A204.1 (cell line): Measurements from ENCODE around the gene TFPI.

Experiments
- FAIRE-seq: peaks from 2 replicates; lab custom pipeline; 2012; peaks lifted over from hg19 to GRCh38; lab: Jason Lieb, UNC

The TFPI gene

DNA sequence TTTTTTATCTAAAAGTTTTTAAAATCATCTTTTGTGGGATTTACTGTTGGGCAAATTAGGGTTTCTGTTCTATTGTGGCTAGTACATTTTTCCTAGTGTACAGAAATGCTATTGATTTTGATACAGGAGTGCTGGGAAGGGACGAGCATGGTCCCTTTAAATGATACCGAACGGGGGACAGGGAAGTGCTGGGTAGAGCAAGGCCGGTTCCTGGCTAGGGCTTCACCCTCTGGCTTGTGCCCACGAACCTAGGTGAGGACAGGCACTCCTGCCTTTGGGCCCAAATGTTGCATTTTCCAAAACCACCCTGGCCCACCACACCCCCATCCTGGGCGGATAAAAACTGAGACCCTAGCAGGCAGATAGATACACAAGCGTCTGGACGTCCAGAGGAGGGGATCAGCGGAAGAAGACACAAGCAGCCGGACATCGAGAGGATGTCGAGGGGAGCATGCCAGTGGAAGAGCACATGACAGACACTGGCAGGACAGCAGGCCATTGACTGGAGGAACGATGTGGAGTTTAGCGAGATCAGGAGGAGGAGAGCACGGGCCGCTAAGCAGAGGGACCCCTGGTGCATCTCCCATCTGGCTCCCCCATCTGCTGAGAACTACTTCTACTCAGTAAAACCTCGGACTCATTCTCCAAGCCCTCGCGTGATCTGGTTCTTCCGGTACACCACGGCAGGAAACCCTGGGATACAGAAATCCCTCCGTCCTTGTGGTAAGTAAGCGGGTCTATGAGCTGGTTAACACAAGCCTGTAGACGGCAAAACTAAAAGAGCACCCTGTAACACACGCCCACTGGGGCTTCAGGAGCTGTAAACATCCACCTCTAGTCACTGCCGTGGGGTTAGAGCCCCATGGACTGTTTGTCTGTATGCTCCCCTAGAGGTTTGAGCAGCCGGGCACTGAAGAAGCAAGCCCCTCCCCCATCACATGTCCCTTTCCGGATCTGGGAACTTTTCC, 92.7 kb downstream of the TFPI start:
- FAIRE-seq, result no peak

DNA sequence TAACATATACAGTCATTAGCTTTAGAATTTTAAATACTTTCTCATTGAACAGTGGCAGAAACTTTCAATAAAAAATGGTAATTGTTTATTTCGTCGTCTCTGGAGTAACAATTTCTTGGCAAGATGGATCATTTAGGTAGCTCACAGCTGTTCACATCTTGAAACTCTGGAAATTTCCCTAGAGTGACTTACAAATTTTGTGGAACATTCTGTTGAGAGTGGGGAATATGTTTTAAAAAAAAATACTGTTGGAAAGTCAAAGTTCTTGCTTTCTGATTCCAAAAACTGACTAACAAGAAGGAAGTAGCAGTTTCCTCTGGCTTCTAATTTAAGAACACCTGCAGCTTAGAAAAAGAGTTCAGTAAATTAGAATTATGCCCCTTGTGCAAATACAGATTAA, 95.0 kb downstream of the TFPI start:
- FAIRE-seq, result no peak

DNA sequence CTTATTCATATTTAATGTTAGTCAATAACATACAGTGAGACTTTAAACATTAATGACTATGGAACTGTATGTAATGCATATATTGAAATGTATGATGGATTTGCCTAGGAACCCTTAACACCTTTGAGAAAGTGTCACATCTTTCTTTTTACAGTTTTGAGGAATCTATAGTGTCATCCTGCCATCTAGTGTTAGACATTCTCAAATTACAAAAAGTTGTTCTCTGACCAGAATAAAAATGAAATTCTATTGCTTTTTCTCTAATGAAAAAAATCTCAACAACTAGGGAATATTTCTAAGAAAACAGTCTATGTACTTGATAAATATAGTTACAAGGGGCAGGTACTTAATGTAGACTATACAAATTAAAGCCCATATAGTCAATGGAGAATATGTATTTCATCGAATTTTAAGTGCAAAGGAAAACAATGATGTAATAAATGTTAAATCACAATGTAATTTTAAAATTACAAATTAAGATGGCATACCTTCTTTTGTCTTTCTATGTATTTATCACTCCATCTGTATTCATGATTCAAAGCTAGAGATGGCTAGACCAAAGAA, 101.1 kb downstream of the TFPI start:
- FAIRE-seq, result peak; percentile 93

DNA sequence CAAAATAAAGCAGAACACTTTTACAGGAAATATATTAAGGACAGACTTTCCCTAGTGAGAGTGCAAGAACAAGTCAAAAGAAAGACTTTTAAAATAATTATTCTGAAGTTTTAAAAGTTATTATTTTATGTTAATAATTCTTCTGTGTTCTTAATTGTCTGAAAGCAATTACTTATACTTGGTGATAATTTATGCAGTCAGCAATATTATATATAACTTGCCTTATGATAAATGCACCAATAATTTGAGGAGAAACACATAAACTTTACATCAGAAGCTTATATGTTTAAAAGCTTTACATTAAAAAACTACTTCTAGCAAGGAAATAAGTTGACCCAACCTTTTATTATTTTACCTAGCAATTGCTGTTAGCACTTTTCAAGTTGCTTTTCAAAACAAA, 102.7 kb downstream of the TFPI start:
- FAIRE-seq, result no peak

DNA sequence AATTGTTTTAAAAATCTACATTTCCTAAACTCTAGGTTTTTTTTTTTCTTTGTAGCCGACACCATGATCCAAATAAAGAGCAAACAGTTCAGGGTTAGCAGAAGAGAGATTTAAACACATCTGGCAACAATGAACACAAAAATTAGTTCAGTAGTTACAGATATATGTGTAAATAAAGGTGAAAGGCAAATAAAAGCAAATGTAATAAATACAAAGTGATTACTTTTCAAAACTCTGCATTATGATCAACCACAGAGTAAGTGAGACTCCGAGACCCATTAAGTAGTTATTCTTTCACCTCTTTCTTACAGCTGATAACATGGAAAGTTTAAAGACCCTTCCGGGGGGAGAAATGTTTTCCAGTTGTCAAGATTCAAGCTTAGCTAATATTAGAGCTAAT, 106.9 kb downstream of the TFPI start:
- no peak for FAIRE-seq

DNA sequence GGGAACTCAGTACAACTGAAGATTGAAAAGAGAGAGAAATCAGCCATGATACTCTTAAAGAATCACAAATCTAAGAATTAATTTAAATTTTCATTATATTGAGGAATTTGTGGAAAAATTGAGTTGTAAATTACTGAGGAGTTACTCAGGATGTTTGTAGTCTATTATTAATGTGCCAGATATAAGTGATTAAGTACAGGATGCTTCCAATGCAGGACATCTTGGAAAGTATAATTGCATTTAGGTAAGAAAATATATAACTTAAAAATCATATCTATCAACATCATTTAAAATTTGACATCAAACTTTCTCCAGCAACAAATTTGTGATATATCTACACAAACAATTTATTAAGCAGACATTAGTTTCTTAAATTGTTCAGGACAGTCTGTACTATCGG, 107.5 kb downstream of the TFPI start:
- no peak for FAIRE-seq

DNA sequence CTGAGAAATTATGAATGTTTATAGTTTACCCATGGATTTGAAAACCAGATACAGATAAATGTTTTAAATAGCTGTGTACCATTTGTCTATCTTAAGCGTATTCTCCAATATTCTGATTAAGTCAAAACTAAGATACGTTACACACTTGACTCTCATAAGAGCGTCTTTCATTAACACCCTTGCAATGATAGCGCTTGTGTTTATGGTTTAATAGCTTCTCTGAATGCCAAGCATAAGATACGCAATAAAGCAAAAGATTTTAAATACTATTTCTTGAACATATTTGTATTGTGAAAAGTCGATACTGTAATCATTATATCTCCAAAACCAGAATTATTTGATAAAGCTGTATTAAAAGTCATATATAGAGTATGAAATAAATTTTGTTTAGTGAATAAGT, 109.2 kb downstream of the TFPI start:
- no peak for FAIRE-seq

DNA sequence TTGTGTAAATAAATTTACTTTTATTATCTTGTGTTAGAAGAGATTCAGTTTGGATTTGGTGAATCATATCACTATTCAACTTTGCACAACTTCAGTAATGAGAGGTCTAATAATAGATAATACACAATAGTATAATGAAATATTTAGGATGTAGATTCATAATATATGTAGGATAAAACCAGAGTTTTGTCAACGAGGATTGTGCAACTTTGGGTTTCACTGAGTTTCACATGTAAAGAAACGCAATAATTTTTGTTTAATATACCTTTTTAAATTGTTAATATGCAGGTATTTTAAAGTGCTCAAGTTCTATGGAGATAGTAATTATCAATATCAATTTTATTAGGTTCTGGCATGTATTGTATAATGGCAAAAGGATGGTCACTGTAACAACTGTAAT, 111.5 kb downstream of the TFPI start:
- FAIRE-seq, result no peak

DNA sequence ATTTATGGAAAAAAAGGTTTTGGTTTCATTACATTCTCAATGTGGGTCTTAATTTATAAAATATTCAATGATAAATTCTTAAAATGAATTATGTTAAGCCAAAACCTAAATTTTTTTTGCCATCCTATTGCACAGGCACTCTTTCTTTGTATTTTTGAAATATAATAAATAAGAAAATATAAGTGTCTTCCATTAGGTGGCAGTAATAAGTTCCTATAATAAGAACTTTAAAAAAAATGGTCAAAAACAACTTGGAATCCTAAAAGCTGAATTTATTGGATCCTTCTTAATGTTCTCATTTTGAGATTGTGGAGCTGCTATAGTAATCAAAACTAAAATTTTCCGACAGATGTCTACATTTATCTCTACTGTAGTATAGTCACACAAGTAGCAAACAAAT, 111.9 kb downstream of the TFPI start:
- FAIRE-seq, result peak; percentile 91

DNA sequence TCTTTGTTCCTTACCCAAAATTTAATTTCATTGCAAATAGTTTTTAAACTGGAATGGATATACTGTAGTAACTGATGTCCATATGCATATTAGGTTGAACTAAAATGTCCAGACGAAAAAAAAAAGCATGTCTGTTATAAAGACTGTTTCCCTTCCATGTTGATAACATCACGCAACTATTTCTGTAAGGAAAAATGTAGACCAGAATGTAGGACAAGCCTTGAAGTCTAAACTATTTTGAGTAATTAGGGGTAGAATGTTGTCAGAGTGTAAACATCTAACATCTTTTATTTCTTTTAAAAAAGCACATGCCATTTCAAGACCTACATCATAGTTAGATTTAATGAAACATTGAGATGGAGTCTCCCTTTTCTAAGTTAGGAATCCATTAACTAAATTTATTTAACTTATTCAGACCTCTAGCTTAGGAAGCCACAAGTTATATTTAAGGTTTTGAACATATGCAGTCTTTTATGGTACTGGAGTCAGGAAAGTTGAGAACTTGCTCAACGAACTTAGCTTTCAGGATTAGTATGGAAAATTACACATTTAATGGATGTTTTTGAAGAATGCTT, 114.0 kb downstream of the TFPI start:
- no peak for FAIRE-seq

DNA sequence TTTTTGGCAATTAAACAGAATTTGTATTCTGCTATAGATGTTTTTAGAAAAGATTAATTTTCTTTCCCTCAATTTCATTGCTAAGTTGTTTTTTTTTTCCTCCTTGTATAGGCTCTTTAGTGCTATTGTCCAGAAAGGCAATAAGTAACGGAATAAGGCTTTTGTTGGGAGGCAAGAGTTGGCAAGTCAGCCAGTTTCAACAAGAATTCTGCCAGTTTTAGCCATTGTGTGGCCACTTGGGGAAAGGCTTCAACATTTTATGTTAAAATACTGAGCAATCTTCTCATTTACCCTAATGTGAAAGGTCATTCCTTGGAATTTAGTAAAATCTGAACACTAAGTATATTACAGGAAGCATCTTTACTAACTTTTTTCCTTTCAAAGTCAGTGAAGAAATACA, 115.8 kb downstream of the TFPI start:
- no peak for FAIRE-seq

DNA sequence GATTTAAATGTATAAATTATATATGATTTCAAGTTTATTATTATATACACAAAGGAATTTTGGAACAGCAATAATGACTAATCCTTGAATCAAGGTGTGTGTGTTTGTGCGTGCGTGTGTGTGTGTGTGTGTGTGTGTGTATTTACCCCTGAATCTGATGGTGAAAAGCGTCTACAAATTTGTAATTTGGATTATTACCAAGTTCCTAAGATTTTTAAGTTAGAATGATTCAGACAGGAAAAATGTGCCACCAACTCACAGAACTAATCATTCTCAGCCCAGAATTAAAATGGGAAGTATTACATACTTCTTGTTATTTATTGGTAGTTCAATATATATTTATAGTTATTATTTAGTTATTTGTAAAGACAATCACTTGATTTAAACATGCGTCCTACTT, 118.5 kb downstream of the TFPI start:
- no peak for FAIRE-seq

DNA sequence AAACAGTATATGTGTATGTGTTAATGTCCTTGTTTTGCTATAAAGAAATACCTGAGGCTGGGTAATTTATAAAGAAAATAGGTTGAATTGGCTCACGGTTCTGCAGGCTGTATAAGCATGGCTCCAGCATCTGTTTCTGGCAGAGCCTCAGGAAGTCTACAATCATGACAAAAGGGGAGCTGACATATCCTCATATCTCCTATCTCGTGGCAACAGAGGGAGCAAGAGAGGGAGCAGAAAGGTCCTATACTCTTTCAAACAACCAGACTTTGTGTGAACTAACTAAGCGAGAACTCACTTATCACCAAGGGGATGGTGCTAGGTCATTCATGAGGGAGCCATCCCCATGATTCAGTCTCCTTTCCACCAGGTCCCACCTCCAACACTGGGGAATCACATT, 119.2 kb downstream of the TFPI start:
- FAIRE-seq, result no peak

DNA sequence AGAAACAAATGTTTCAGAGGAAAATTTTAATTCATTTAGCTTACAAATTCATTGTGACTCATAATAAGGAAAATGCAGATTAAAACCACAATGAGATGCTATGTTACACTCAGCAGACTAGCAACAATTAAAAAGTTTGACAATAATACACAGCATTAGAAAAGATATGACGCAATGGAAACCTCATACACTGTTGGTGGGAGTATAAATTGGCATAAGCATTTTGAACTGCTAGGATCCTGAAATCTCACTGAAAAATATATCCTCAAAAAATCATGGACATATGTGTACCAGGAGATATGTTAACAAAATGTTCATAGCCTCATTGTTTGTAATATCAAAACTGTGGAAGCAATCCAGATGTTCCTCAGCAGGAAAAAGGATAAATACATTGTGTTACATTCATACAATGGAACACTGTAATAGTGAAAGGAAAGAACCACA, 119.9 kb downstream of the TFPI start:
- no peak for FAIRE-seq

DNA sequence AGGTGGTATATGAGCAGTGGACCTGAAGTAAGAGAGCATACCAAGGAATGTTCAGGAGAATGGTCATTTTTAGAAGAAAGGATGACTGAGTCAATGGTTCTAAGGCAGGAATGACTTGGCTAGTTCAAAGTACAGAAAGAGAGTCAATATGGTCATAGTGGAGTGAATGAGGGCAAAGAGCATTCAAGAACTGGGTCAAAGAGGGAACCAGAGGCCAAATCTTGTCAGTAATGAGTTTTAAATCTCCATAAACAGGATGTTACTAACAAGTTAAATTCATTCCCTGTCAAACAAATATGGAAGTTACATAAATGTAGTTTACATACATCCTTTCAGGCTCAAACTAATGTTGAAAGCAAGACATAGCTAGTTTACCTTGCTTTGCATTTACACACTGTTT, 122.3 kb downstream of the TFPI start:
- no peak for FAIRE-seq

DNA sequence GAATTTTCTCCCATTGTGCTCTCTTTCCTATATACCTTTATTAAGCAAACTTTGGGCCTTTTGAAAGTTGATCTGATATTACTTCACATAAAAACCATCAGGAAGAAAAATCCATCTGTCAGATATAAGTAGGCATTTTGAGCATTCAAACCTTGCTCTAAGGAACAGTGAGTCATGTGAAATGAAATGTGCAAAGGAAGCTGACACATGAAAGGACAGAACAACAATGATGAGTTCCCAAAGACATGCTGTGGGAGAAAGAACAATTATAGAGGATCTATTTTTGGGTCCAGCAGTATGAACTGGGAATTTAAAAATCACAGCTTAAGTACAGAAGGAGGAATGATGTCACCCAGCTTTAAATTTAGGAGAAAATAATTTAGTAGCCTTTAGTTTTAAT, 124.2 kb downstream of the TFPI start:
- no peak for FAIRE-seq

DNA sequence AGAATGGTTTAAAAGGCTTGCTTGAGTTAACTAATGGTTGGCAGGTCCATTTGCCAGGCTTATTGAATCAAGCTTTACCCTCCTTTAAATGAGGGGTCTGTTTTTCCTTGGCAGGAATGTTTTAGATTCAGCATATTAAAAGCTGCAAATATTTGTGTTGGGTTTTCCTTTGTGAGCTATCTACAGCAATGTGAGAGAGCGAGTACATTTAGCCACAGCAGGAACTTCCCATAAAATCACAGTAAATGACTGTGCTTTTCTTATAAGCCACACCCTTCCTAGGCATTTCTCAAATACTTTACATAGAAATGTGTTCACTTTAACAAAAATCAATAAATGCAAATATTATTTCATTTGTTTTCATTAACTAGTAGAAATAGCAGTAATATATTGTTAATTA, 130.1 kb downstream of the TFPI start:
- FAIRE-seq, result no peak

DNA sequence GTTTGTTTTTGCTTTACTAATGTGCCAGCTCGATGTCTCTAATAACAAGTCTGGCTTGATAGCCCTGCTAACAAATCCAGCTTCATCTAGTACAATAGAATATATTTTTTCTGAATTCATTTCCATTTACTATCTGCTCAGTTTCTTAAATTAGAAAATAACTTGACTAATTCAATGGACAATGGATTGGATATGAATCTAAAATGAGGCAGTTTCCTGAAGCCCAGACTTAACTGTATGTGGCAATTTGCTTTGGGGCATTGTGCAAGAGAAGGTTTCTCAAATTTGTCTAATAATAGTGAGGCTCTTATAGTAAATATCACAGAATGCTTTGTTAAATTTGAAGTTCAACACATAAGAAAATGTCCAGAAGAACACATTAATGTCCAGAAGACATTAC, 132.0 kb downstream of the TFPI start:
- no peak for FAIRE-seq

DNA sequence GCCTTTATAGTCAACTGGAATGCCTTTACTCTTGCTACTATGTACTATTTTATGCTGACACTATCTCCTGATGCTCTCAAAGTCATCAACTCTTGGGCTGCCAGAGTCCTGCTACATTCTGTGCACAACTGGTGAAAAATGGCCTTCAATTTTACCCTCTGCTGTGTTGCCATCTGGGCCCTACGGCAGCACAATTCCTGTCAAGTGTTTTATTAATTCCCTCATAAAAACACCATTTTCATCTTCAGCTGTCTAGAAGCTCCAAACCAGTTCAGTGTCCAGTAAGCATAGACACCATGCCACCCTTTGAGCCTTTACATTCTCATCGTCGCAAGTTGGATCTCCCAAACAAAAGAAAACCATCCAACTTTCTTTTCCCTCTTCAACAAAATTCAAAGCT, 132.7 kb downstream of the TFPI start:
- no peak for FAIRE-seq

DNA sequence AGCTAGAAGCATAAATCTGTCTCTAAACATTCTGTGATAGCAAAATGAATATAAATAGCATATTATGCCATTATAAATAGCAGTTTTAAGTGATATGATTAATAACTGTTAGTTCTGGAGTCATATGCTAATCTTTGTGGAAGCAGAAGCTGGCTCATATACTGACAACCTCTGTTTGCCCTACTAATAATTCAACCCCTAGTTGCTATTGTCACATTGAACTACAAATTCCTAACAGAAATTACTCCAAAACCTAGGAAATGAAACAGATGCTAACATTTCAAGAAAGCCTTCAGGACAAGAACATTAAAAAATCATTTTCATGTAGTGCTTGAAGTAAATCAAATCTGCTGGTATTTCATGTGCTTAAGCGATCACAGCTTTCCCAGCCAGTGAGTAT, 134.4 kb downstream of the TFPI start:
- no peak for FAIRE-seq

DNA sequence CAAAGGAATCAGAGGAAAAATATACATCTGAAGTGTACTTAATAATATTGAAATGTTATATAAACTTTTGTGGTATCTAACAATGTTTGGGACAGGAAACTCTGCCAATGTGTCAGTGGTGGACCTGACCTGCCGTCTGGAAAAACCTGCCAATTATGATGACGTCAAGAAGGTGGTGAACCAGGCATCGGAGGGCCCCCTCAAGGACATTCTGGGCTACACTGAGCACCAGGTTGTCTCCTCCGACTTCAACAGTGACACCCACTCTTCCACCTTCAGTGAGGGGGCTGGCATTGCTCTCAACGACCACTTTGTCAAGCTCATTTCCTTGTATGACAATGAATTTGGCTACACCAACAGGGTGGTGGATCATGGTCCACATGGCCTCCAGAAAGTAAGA, 138.8 kb downstream of the TFPI start:
- no peak for FAIRE-seq
